Colon (tissue), 2 donors: ENCODE measurements around the gene NBPF4.
"Not testable (repeated sequence)": the region's sequence is repeated elsewhere in the genome, so short reads cannot be mapped to it uniquely, and the experiment has no call there.

Experiments used
- FAIRE-seq: peaks from 2 replicates; lab custom pipeline; 2012; peaks lifted over from hg19 to GRCh38; lab: Jason Lieb, UNC
- donor health status: control.
- donor health status: control.

The NBPF4 gene

GRCh38 chr1:108209456-108210108, 34.3 kb downstream of the NBPF4 start:
- FAIRE-seq: no peak

GRCh38 chr1:108208724-108209446, 35.0 kb downstream of the NBPF4 start:
- FAIRE-seq: no peak

- FAIRE-seq: not testable (repeated sequence)
Measured at GRCh38 chr1:108203582-108203981, 40.3 kb downstream of the NBPF4 start.

- FAIRE-seq: no peak
Measured at GRCh38 chr1:108201687-108202086, 42.2 kb downstream of the NBPF4 start.

- no peak for FAIRE-seq
Measured at GRCh38 chr1:108200687-108201051, 43.2 kb downstream of the NBPF4 start.

GRCh38 chr1:108199781-108200686, 43.8 kb downstream of the NBPF4 start, which contains the start of gene SLC25A24:
SLC25A24 (minus strand) TSS chr1:108200343; CDS start chr1:108200138, 205 bp downstream.
- no peak for FAIRE-seq

- FAIRE-seq: no peak
Measured at GRCh38 chr1:108199201-108199691, 44.6 kb downstream of the NBPF4 start.

GRCh38 chr1:108194051-108194450, 49.8 kb downstream of the NBPF4 start:
- no peak for FAIRE-seq

- FAIRE-seq: no peak
Measured at GRCh38 chr1:108193333-108193732, 50.5 kb downstream of the NBPF4 start.

GRCh38 chr1:108192581-108192980, 51.3 kb downstream of the NBPF4 start:
- no peak for FAIRE-seq

- no peak for FAIRE-seq
Measured at GRCh38 chr1:108190686-108191416, 53.0 kb downstream of the NBPF4 start.

- no peak for FAIRE-seq
Measured at GRCh38 chr1:108190001-108190634, 53.8 kb downstream of the NBPF4 start.

- FAIRE-seq: no peak
Measured at GRCh38 chr1:108188801-108189200, 55.1 kb downstream of the NBPF4 start.

- no peak for FAIRE-seq
Measured at GRCh38 chr1:108182959-108183700, 60.7 kb downstream of the NBPF4 start.

- no peak for FAIRE-seq
Measured at GRCh38 chr1:108179018-108179417, 64.9 kb downstream of the NBPF4 start.
